ENCODE measurements around the gene WDR18. TPM values are rescaled to one million over a fixed set of nuclear protein-coding genes. Genes with fewer than 3 reads are reported as not detected.

WDR18 gene
- total RNA-seq, 2 experiments from 2014 or later = 51.5 to 53.0 TPM

GRCh38 chr19:962683-963400 is 21.3 kb upstream of the WDR18 start:
- POLR2A ChIA-PET = no interaction called here

GRCh38 chr19:963486-963951 is 20.6 kb upstream of the WDR18 start:
- H3K36me3 Mint-ChIP-seq (ENCODE audit: low read depth) = peaks cover 27% of the 10 kb centered on the region
- ATAC-seq = no peak
- H3K27ac Mint-ChIP-seq = no peak overlapping the region
- no peaks in the 10 kb centered on the region for H3K9me3 Mint-ChIP-seq (ENCODE audit: insufficient read depth)
- peaks cover 8% of the 10 kb centered on the region for H3K4me1 Mint-ChIP-seq (ENCODE audit: low read depth)
- no peak for DNase-seq
- ChIA-PET POLR2A (no interaction called here), CTCF (no interaction called here)
- H3K27me3 Mint-ChIP-seq (ENCODE audit: low read depth) = no peaks in the 10 kb centered on the region
- H3K4me3 Mint-ChIP-seq = no peak overlapping the region

More at GRCh38 chr19:962683-963400, 21.3 kb upstream of the WDR18 start:
- Mint-ChIP-seq H3K27me3 (ENCODE audit: low read depth) (no peaks in the 10 kb centered on the region), H3K36me3 (ENCODE audit: low read depth) (peaks cover 24% of the 10 kb centered on the region), H3K27ac (no peak overlapping the region), H3K4me3 (no peak overlapping the region), H3K4me1 (ENCODE audit: low read depth) (peaks cover 8% of the 10 kb centered on the region), H3K9me3 (ENCODE audit: insufficient read depth) (no peaks in the 10 kb centered on the region)
- no peak for DNase-seq
- ATAC-seq = no peak
- CTCF ChIA-PET = no interaction called here

GRCh38 chr19:964116-964520 is 20.0 kb upstream of the WDR18 start:
- POLR2A ChIA-PET = no interaction called here
- ATAC-seq = no peak
- H3K4me1 Mint-ChIP-seq (ENCODE audit: low read depth) = peaks cover 8% of the 10 kb centered on the region

GRCh38 chr19:964761-965694 is 19.1 kb upstream of the WDR18 start:
- POLR2A ChIA-PET = no interaction called here
- ATAC-seq = no peak
- H3K4me1 Mint-ChIP-seq (ENCODE audit: low read depth) = peaks cover 8% of the 10 kb centered on the region
- H3K27me3 Mint-ChIP-seq (ENCODE audit: low read depth) = no peaks in the 10 kb centered on the region
- peaks cover 33% of the 10 kb centered on the region for H3K36me3 Mint-ChIP-seq (ENCODE audit: low read depth)
- no peak overlapping the region for H3K27ac Mint-ChIP-seq
- H3K9me3 Mint-ChIP-seq (ENCODE audit: insufficient read depth) = no peaks in the 10 kb centered on the region
- CTCF ChIA-PET = no interaction called here
- no peak for DNase-seq
- H3K4me3 Mint-ChIP-seq = no peak overlapping the region

More at GRCh38 chr19:964116-964520, 20.0 kb upstream of the WDR18 start:
- no peak overlapping the region for H3K27ac Mint-ChIP-seq
- H3K4me3 Mint-ChIP-seq = no peak overlapping the region
- H3K27me3 Mint-ChIP-seq (ENCODE audit: low read depth) = no peaks in the 10 kb centered on the region
- peaks cover 32% of the 10 kb centered on the region for H3K36me3 Mint-ChIP-seq (ENCODE audit: low read depth)
- H3K9me3 Mint-ChIP-seq (ENCODE audit: insufficient read depth) = no peaks in the 10 kb centered on the region
- no peak for DNase-seq
- CTCF ChIA-PET = no interaction called here

- DNase-seq (no peak), ATAC-seq (no peak)
- H3K36me3 Mint-ChIP-seq (ENCODE audit: low read depth) = peaks cover 46% of the 10 kb centered on the region
- H3K4me1 Mint-ChIP-seq (ENCODE audit: low read depth) = peaks cover 8% of the 10 kb centered on the region
- H3K27me3 Mint-ChIP-seq (ENCODE audit: low read depth) = no peaks in the 10 kb centered on the region
- ChIA-PET CTCF (no interaction called here), POLR2A (no interaction called here)
- no peak overlapping the region for H3K4me3 Mint-ChIP-seq
- no peak overlapping the region for H3K27ac Mint-ChIP-seq
- H3K9me3 Mint-ChIP-seq (ENCODE audit: insufficient read depth) = no peaks in the 10 kb centered on the region
Observed at GRCh38 chr19:966485-967088, 17.6 kb upstream of the WDR18 start.

GRCh38 chr19:970695-971094 is 13.4 kb upstream of the WDR18 start:
- H3K4me3 Mint-ChIP-seq = no peak overlapping the region
- ChIA-PET CTCF (interaction anchor here (0.6 to 1.1 kb wide), 3 partner anchors 24 to 207 kb away, joined by 3 to 4 read pairs (median 3); no protein-coding TSS in a partner anchor), POLR2A (interaction anchor here (1.7 kb wide), 1 partner anchor 9 kb away, joined by 3 read pairs; no protein-coding TSS in a partner anchor)
- DNase-seq (no peak), ATAC-seq (no peak)
- H3K4me1 Mint-ChIP-seq (ENCODE audit: low read depth) = no peaks in the 10 kb centered on the region
- no peaks in the 10 kb centered on the region for H3K27me3 Mint-ChIP-seq (ENCODE audit: low read depth)
- no peaks in the 10 kb centered on the region for H3K9me3 Mint-ChIP-seq (ENCODE audit: insufficient read depth)
- no peak overlapping the region for H3K27ac Mint-ChIP-seq
- peaks cover 41% of the 10 kb centered on the region for H3K36me3 Mint-ChIP-seq (ENCODE audit: low read depth)

GRCh38 chr19:971795-972194 is 12.3 kb upstream of the WDR18 start:
- Mint-ChIP-seq H3K9me3 (ENCODE audit: insufficient read depth) (no peaks in the 10 kb centered on the region), H3K27ac (no peak overlapping the region), H3K4me3 (no peak overlapping the region), H3K4me1 (ENCODE audit: low read depth) (no peaks in the 10 kb centered on the region), H3K27me3 (ENCODE audit: low read depth) (no peaks in the 10 kb centered on the region), H3K36me3 (ENCODE audit: low read depth) (peaks cover 36% of the 10 kb centered on the region)
- ChIA-PET CTCF (interaction anchor here (0.9 to 1.1 kb wide), 3 partner anchors 25 to 208 kb away, joined by 3 read pairs; no protein-coding TSS in a partner anchor), POLR2A (interaction anchor here (0.7 to 1.7 kb wide), 2 partner anchors 8 to 131 kb away, joined by 3 read pairs; partner anchors contain the start of gene PRTN3)
- no peak for ATAC-seq
- no peak for DNase-seq

- CTCF ChIA-PET = interaction anchor here (0.9 kb wide), 1 partner anchor 49 kb away, joined by 3 read pairs; no protein-coding TSS in a partner anchor
- ATAC-seq (no peak), DNase-seq (no peak)
- no peak overlapping the region for H3K27ac Mint-ChIP-seq
- no peaks in the 10 kb centered on the region for H3K27me3 Mint-ChIP-seq (ENCODE audit: low read depth)
- POLR2A ChIA-PET = interaction anchor here (0.7 to 1.7 kb wide), 2 partner anchors 8 to 132 kb away, joined by 3 read pairs; partner anchors contain the start of gene PRTN3
- no peak overlapping the region for H3K4me3 Mint-ChIP-seq
- peaks cover 33% of the 10 kb centered on the region for H3K36me3 Mint-ChIP-seq (ENCODE audit: low read depth)
- H3K9me3 Mint-ChIP-seq (ENCODE audit: insufficient read depth) = no peaks in the 10 kb centered on the region
- H3K4me1 Mint-ChIP-seq (ENCODE audit: low read depth) = no peaks in the 10 kb centered on the region
Observed at GRCh38 chr19:972281-972680, 11.9 kb upstream of the WDR18 start.

GRCh38 chr19:973726-974563 is 10.2 kb upstream of the WDR18 start:
- H3K36me3 Mint-ChIP-seq (ENCODE audit: low read depth) = peaks cover 24% of the 10 kb centered on the region
- no peak for DNase-seq
- H3K4me1 Mint-ChIP-seq (ENCODE audit: low read depth) = no peaks in the 10 kb centered on the region
- no peaks in the 10 kb centered on the region for H3K27me3 Mint-ChIP-seq (ENCODE audit: low read depth)
- ChIA-PET POLR2A (interaction anchor here (0.6 kb wide), 1 partner anchor 83 kb away, joined by 3 read pairs; no protein-coding TSS in a partner anchor), CTCF (no interaction called here)
- no peak for ATAC-seq
- H3K9me3 Mint-ChIP-seq (ENCODE audit: insufficient read depth) = no peaks in the 10 kb centered on the region
- no peak overlapping the region for H3K4me3 Mint-ChIP-seq
- H3K27ac Mint-ChIP-seq = no peak overlapping the region

GRCh38 chr19:974564-975257 is 9.4 kb upstream of the WDR18 start:
- Mint-ChIP-seq H3K4me3 (no peak overlapping the region), H3K4me1 (ENCODE audit: low read depth) (no peaks in the 10 kb centered on the region), H3K9me3 (ENCODE audit: insufficient read depth) (no peaks in the 10 kb centered on the region), H3K27ac (no peak overlapping the region), H3K27me3 (ENCODE audit: low read depth) (no peaks in the 10 kb centered on the region), H3K36me3 (ENCODE audit: low read depth) (peaks cover 21% of the 10 kb centered on the region)
- CTCF ChIA-PET = no interaction called here
- ATAC-seq (no peak), DNase-seq (no peak)
- POLR2A ChIA-PET = no interaction called here
